Esophagus muscularis mucosa (tissue), 4 donors: ENCODE results near the gene RUFY1.

Source experiments
- CTCF ChIP-seq, 3 experiments: fragments of 200-600 bp in 2 of 3; fragments of 450-650 bp in 1 of 3; sonication (generic) in 2 of 3; IDR thresholded peaks; one replicate each; pipeline ENCODE4 v1.5.1; 2017 to 2019; ENCODE audit warnings: antibody characterized with exemption in 3 of 3, mild to moderate bottlenecking in 2 of 3, moderate library complexity in 1 of 3
- EP300 ChIP-seq: sonication (generic); formaldehyde crosslinking; IDR thresholded peaks from one replicate; pipeline ENCODE4 v1.6.1; 2017; ENCODE audit warnings: antibody characterized with exemption
- POLR2A ChIP-seq: fragments of 450-650 bp; IDR thresholded peaks from one replicate; pipeline ENCODE4 v1.6.1; 2017; ENCODE audit warnings: antibody characterized with exemption, moderate library complexity, mild to moderate bottlenecking, low read depth
- POLR2AphosphoS5 ChIP-seq, 2 donors: sonication (generic); formaldehyde crosslinking; IDR thresholded peaks; one replicate each; pipeline ENCODE4 v1.6.1; 2017; ENCODE audit warnings: antibody characterized with exemption in 2 of 2

GRCh38 chr5:179612577-179613459, 62.5 kb downstream of the RUFY1 start:
- TF ChIP-seq POLR2A (no peak), EP300 (no peak), POLR2AphosphoS5 (IDR thresholded peaks at IDR 0.05) (no peak), CTCF (IDR thresholded peaks at IDR 0.05) (no peak)
